NCI-H345 treated with DMSO at 0.1 percent for 48 hours (cell line): ENCODE data around the gene NOX1.

ENCODE experiments used
- DNase-seq: peaks from one replicate; lab custom pipeline; 2025; ENCODE audit not compliant: unreplicated experiment; lab: John Stamatoyannopoulos, UW

Gene NOX1

GRCh38 chrX:100874325-100874724 lies at the start of gene NOX1:
TSS of gene NOX1 (minus strand) at chrX:100874359. CDS start at chrX:100874139, 220 bp downstream.
- DNase-seq: no peak

- no peak for DNase-seq
Observed at GRCh38 chrX:100915562-100915961, 41.4 kb upstream of the NOX1 start.

- no peak for DNase-seq
Observed at GRCh38 chrX:100913111-100913510, 39.0 kb upstream of the NOX1 start.

- DNase-seq: no peak
Observed at GRCh38 chrX:100911731-100912130, 37.6 kb upstream of the NOX1 start.

DNA sequence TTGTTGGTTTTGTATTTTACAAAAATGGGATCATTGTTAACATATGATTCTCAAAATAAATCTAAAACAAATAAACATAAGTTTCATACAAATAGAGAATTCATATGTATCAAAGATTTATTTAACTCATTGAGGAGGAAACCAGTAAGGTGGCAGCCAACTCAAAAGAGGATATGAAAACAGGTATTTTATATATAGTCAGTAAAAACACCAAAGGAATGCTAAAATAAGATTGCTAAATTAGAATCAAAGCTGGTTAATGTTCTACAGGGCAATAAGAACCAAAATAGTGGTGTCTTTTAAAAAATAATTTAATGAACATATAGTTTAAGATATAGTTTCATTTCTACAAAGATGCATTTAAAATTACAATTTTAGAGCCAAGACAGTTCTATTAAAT lies 31.5 kb upstream of the NOX1 start:
- no peak for DNase-seq

- no peak for DNase-seq
Observed at GRCh38 chrX:100904433-100904832, 30.3 kb upstream of the NOX1 start.

DNA sequence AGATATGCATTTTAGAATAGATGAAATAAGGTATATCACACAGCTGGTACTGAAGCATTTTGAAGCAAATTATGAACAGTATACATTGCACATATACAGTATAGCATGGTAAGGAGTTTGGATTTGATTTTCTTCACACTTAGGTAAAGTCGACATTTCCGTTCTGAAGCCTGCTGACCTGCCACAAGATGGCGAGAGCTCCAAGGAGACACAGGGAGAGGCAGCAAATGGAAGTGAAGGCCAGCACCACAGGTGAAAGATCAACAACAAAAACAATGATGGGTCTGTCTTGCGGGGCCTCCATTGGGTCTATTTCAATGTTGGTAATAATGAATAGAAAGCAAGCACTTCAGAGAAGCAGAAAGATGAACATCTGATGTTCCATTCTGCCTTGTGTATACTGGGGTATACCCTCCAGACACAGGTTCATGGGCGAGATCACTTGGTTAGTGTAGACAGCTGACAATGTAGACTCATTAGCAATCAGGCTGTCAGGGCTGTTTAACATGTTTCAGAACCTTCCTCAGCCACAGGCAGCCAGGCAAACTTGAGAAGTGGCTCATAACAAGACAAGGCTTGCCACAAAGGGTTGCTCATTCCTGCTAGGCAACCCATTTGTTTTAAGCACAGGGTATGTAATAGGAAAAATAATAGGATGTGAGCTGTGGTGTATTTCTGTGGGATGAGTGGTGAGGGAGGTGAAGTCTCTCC lies 21.4 kb upstream of the NOX1 start:
- DNase-seq: peak; percentile 47

DNA sequence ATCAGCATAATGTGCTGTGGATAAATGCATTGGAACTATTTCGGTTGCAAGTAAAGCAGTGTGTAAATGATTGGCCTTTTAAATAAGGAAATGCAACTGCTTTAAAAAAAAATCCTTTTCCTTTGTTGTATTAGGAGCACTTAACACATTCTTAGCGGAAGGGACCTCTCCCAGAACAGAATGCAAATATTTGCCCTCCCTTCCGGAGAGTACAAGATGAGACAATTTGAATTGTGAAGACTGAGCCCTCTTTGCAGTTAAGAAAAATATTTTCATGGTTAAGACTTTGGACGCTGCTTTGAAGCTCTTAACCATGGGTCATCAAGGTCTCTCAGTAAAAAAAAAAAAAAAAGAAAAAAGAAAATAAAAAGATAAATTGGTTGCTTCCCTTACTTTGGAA lies 9.5 kb upstream of the NOX1 start:
- no peak for DNase-seq

DNA sequence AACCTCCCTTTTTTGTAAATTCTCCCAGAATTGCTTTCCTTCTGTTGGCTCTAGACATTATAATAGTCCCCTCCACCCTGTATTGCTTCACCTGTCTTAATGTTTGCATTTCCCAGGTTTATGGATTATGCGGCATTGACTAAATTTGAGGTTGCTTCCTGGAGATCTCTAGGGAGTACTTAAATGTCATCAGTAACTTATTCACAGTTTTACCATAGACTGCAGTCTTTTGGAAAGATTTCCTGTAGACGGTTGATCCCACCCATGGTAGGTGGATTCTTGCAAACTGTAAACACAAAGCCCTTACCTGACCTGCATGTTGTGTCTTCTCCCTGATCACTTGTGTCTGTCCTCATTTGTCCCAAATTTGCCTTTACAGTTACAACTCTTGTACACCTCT lies 6.2 kb upstream of the NOX1 start:
- DNase-seq: no peak

GRCh38 chrX:100871594-100872560 lies 2.3 kb downstream of the NOX1 start:
- DNase-seq: no peak

GRCh38 chrX:100870527-100870926 lies 3.6 kb downstream of the NOX1 start:
- DNase-seq: no peak

DNA sequence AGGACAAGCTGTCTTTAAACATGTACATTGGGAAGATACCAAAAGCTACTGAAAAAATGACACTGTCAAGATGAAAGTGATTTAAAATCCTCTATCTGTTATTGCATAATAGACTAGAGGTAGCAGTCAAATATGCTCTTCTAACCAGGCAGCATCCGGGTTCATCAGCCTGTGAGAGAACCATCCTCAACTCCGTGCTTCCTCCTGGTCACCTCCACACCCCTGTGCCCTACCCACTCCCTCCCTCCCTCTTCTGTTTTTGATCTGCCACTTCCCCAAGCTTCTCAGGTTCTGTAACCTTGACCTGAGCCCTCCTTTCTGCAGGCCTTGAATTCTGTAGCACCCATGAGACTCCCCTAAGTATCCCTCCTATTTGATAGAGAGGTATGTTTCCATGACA lies 5.9 kb downstream of the NOX1 start:
- DNase-seq: no peak

DNA sequence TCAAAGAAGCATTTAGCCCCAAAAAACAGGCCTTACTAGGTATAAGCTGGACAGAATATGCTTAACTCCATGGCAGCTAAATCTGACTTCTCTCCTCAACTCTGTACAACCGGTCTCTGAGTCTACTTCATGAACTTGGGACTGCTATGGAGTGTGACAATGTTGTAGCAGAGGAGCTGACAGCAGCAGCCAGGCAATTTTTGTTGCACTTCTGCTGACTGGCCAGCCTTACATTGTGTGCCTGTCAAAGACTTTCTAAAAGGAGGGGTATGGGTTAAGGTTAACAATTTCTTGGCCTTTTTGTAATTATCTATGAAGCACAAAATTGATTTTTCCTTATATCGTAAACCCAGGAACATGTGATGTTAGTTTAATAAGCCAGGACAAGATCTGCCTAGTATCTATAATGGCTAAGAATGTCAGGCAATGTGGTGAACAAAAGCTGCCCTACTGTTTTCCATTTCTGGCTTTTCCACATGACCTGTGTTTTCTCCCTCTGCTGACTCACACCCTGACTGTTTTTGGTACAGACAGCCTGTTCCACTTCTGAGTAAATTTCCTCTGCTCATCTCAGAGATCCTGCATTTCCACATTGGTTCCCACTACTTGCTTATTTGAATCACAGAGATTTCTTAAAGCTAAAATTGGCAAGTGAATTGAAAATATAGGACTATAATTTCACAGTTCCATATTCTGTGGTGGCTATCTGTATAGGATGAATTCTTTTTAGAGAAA lies 9.3 kb downstream of the NOX1 start:
- no peak for DNase-seq

DNA sequence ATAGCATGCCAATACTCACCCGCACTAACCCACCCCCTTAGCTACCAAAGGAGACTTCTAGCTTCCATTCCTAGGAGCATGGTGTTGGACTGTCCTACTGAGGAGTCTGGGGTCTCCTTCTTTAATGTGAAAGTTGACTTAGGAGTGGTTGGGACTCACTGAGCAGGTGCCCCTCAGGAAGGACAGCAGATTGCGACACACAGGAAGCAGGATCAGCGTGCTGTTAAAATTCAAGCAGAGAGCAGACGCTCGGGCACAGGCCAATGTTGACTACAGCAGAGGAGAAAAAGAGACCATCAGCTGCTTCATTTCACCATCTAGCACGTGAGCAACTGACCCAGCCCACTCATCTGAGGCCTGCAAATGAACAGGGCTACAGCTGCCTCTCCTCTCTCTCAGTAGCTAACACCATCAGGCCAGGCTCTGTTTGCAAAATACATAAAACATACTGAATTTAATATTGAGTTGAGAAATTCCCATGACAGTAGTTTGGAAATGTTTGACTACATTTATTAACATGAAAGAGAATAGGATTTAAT lies 10.8 kb downstream of the NOX1 start:
- no peak for DNase-seq

DNA sequence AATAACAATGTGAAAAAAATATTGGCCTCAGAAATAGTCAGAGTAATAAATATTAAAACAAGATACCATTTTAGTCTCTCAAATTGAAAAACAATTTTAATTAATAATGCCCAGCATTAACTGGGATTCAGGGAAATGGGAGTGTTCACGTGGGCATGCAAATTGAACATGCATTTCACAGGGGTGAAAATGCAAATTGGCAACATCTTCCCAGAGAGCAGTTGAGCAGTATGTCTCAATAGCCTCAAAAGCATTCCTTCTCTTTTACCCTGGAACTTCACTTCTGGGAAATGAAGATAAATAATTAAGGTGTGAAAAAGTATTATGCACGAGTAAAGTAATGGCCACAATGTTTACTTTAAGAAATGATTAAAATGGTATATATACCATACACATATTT lies 21.3 kb downstream of the NOX1 start:
- no peak for DNase-seq

DNA sequence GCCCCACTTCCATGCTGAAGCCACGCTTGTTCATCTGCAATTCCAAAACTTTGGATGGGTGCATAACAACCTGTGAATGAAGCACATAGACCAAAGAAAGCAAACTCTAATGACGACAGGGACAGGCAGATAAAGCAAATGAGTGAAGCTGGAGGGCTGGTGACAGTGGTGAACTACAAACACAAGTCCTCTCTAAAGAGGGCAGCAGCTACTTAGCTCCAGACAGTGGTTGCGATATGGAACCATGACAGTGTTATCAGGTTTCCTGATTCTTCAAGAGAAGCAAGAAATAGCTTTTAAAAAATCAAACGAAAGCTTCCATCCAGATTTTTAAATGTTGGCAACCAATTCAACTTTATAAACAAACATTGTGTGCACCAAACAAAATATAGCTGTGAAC lies 23.8 kb downstream of the NOX1 start:
- no peak for DNase-seq

GRCh38 chrX:100831219-100831946 lies 42.8 kb downstream of the NOX1 start:
- DNase-seq: no peak

- DNase-seq: no peak
Observed at GRCh38 chrX:100830547-100830946, 43.6 kb downstream of the NOX1 start.

DNA sequence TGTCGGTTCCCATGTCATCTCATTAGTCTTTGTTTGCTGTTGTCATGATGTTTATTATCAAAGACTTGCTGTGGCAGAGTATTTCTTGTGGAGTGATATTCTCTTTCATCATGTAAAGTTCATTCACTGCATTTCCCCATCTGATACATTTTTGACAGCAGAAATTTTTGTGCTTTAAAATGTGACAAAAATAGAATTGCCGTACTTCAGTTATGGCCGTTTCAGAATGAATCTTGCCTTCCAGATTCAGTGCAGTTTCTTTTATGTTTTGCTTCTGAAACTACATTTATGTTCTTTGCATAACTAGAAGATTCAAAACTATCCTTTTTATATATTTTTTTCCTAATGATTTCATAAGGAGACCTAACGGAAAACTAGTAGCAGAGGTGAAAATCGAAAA lies 44.0 kb downstream of the NOX1 start:
- no peak for DNase-seq

DNA sequence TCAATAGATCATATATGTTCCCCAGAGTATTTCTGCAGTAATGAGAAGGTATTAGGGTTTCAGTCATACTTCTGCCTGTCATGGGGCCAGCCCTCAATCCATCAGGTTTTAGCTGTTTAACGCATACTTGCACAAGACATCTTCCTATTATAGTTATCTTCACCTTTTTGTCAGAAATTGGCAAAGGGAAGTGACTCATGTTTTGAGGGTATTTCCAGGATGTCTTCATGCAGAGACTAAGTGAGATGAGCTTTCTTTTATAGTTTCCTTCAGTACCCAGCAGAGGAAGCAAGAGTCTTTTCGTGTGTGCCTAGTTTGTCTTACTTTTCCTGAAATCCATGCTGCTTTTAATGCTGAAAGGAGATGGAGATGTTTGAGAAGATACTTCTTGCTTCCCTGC lies 44.4 kb downstream of the NOX1 start:
- no peak for DNase-seq
